ENCODE data around the gene SLC30A1. TPM values are rescaled to one million over a fixed set of nuclear protein-coding genes. Genes with fewer than 3 reads are reported as not detected.

Gene SLC30A1
- total RNA-seq, 1 experiment from 2014 or later: 9.7 TPM

DNA sequence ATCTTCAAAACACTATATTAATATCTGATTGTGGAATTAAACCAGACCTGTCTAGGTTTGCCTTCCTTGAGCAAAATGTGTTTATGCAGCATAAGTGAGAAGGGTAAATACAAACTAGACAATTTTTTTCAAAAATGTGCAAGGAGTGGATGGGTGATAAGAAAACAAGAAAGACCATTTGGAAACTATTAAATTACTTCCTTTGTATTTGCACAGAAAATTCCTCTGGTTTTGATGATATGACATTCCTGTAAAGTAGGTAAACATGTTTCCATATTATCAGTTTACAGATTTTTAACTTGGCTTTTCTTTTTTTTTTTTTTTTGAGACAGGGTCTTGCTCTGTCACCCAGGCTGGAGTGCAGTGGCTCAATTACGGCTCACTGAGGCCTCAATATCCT, 24.8 kb upstream of the SLC30A1 start (continued):
- TF ChIP-seq, protein P1, sequence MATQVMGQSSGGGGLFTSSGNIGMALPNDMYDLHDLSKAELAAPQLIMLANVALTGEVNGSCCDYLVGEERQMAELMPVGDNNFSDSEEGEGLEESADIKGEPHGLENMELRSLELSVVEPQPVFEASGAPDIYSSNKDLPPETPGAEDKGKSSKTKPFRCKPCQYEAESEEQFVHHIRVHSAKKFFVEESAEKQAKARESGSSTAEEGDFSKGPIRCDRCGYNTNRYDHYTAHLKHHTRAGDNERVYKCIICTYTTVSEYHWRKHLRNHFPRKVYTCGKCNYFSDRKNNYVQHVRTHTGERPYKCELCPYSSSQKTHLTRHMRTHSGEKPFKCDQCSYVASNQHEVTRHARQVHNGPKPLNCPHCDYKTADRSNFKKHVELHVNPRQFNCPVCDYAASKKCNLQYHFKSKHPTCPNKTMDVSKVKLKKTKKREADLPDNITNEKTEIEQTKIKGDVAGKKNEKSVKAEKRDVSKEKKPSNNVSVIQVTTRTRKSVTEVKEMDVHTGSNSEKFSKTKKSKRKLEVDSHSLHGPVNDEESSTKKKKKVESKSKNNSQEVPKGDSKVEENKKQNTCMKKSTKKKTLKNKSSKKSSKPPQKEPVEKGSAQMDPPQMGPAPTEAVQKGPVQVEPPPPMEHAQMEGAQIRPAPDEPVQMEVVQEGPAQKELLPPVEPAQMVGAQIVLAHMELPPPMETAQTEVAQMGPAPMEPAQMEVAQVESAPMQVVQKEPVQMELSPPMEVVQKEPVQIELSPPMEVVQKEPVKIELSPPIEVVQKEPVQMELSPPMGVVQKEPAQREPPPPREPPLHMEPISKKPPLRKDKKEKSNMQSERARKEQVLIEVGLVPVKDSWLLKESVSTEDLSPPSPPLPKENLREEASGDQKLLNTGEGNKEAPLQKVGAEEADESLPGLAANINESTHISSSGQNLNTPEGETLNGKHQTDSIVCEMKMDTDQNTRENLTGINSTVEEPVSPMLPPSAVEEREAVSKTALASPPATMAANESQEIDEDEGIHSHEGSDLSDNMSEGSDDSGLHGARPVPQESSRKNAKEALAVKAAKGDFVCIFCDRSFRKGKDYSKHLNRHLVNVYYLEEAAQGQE (IDR thresholded peaks at IDR 0.05; ENCODE audit: low read depth): no peak

DNA sequence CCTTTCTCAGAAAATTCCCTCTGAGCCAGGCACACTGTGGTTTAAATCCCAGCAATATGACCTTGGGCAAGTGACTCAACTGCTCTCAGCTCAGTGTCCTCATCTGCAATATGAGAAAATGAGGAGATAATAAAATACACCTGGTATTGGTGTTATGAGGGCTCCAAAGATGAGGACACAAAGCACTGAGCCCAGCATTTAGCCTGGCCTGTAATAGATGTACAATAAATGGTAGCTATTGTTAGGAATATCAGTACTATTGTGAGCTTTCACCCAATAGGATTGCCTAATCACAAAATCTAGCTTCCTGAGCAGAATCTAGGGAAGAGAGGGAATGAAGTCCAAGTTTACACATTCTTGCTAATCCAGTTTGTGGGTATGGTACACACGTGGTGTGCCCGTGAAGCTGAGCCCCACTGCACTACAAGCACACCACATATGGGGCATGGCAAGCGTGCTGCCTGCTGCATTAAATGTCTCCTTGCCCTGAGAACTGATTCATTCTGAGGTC, 24.3 kb upstream of the SLC30A1 start:
- intact Hi-C loops (cut with micrococcal nuclease): no loop called here
- Histone ChIP-seq H3K27ac (ENCODE audit: low read depth, low read length) (no peak overlapping the region), H3K79me2 (ENCODE audit: insufficient read depth, low read length) (no peaks in the 10 kb centered on the region), H3K9ac (ENCODE audit: low read length) (no peak overlapping the region), H3K4me2 (ENCODE audit: low read length) (no peak overlapping the region), H3K36me3 (ENCODE audit: control insufficient read depth in 1 of 2, insufficient read depth in 2 of 2, low read length in 2 of 2) (no peaks in the 10 kb centered on the region), H2AFZ (ENCODE audit: low read depth, low read length, poor library complexity, severe bottlenecking) (no peak overlapping the region), H3K9me3 (ENCODE audit: control insufficient read depth in 1 of 2, insufficient read depth in 1 of 2, low read depth in 1 of 2, low read length in 2 of 2) (no peaks in the 10 kb centered on the region), H4K20me1 (ENCODE audit: insufficient read depth) (no peaks in the 10 kb centered on the region), H3K4me3 (replicated peaks in 1 of 2; ENCODE audit: low read depth in 1 of 2, low read length in 2 of 2) (no peak overlapping the region), H3K27me3 (ENCODE audit: insufficient read depth, low read length) (no peaks in the 10 kb centered on the region), H3K9me2 (ENCODE audit: insufficient read depth) (no peaks in the 10 kb centered on the region), H3K4me1 (ENCODE audit: control insufficient read depth in 1 of 2, insufficient read depth in 2 of 2, low read length in 2 of 2) (peaks cover 0 to 8% of the 10 kb centered on the region in 2 experiments; a peak in 1 of 4 replicates)
- no TSS peak for BruUV-seq (replicated peaks)
- ChIA-PET POLR2A (no interaction called here), CTCF (no interaction called here), RAD21 (ENCODE audit: low non-redundant PET in 1 of 2, low total read pairs in 2 of 2, uncharacterized antibody in 2 of 2, unreplicated experiment in 2 of 2) (no interaction called here)
- DNase-seq (ENCODE audit: low read depth, low spot score) (no peak), ATAC-seq (no peak)
- TF ChIP-seq CBX3 (IDR thresholded peaks at IDR 0.05; ENCODE audit: low read depth) (no peak), ELF1 (IDR thresholded peaks at IDR 0.05; ENCODE audit: borderline replicate concordance, low read depth) (no peak), RAD21 (IDR thresholded peaks at IDR 0.05; ENCODE audit: low read depth) (no peak), POLR2A (IDR thresholded peaks at IDR 0.05; ENCODE audit: borderline replicate concordance, extremely low read depth, insufficient read depth, insufficient read length) (no peak), TCF7L2 (IDR thresholded peaks at IDR 0.05; ENCODE audit: borderline replicate concordance, extremely low read depth, insufficient read depth, insufficient read length) (no peak), EZH2 (IDR thresholded peaks at IDR 0.05) (no peak), EZH2phosphoT487 (IDR thresholded peaks at IDR 0.05; ENCODE audit: borderline replicate concordance) (no peak), ZNF274 (IDR thresholded peaks at IDR 0.05; ENCODE audit: low read depth, low read length) (no peak)
- TF ChIP-seq, protein P2, sequence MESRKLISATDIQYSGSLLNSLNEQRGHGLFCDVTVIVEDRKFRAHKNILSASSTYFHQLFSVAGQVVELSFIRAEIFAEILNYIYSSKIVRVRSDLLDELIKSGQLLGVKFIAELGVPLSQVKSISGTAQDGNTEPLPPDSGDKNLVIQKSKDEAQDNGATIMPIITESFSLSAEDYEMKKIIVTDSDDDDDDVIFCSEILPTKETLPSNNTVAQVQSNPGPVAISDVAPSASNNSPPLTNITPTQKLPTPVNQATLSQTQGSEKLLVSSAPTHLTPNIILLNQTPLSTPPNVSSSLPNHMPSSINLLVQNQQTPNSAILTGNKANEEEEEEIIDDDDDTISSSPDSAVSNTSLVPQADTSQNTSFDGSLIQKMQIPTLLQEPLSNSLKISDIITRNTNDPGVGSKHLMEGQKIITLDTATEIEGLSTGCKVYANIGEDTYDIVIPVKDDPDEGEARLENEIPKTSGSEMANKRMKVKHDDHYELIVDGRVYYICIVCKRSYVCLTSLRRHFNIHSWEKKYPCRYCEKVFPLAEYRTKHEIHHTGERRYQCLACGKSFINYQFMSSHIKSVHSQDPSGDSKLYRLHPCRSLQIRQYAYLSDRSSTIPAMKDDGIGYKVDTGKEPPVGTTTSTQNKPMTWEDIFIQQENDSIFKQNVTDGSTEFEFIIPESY (IDR thresholded peaks at IDR 0.05; ENCODE audit: extremely low read depth, insufficient replicate concordance, low read length): no peak
- TF ChIP-seq, protein P3, sequence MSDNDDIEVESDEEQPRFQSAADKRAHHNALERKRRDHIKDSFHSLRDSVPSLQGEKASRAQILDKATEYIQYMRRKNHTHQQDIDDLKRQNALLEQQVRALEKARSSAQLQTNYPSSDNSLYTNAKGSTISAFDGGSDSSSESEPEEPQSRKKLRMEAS (IDR thresholded peaks at IDR 0.05): no peak
- TF ChIP-seq, protein P1 (IDR thresholded peaks at IDR 0.05; ENCODE audit: low read depth): no peak
- TF ChIP-seq, protein P4, sequence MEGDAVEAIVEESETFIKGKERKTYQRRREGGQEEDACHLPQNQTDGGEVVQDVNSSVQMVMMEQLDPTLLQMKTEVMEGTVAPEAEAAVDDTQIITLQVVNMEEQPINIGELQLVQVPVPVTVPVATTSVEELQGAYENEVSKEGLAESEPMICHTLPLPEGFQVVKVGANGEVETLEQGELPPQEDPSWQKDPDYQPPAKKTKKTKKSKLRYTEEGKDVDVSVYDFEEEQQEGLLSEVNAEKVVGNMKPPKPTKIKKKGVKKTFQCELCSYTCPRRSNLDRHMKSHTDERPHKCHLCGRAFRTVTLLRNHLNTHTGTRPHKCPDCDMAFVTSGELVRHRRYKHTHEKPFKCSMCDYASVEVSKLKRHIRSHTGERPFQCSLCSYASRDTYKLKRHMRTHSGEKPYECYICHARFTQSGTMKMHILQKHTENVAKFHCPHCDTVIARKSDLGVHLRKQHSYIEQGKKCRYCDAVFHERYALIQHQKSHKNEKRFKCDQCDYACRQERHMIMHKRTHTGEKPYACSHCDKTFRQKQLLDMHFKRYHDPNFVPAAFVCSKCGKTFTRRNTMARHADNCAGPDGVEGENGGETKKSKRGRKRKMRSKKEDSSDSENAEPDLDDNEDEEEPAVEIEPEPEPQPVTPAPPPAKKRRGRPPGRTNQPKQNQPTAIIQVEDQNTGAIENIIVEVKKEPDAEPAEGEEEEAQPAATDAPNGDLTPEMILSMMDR (IDR thresholded peaks at IDR 0.05 in 2 of 3, conservative IDR thresholded peaks at IDR 0.05 in 1 of 3; ENCODE audit: borderline replicate concordance in 1 of 3, insufficient read depth in 1 of 3, low read depth in 2 of 3, low read length in 2 of 3): no peak

Measured in HCT116 (cell line).